Lower leg skin (tissue), 3 donors: ENCODE data around the gene DRD3.

Experiments
- POLR2A ChIP-seq, 2 donors: fragments of 450-650 bp; IDR thresholded peaks; one replicate each; pipeline ENCODE4 v1.6.1; 2016 to 2017; ENCODE audit warnings: antibody characterized with exemption in 2 of 2, mild to moderate bottlenecking in 1 of 2, moderate library complexity in 1 of 2
- TF ChIP-seq, protein P1 (sequence below), 3 donors: fragments of 450-650 bp; IDR thresholded peaks; one replicate each; pipeline ENCODE4 v1.5.1; 2016; ENCODE audit warnings: antibody characterized with exemption in 3 of 3, mild to moderate bottlenecking in 3 of 3, moderate library complexity in 2 of 3

DNA sequence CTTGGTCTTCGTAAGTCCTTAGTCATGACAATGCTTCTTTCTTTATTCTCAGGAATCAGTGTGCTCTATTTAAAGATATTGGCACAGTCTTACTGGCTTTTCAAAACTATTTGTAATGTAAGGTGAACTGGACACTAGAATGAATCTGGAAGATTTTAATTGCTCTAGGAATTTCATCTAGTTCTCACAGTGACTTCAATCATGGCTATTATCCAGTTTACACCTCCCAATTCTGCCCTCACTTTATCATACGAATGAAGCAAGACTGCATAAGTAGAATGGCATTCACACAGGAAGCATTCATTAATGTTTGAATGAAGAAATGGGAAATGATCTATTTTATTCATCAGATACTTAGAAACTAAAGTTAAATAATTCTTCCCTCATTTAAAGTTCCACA is 26.7 kb upstream of the DRD3 start:
- TF ChIP-seq, protein P1, sequence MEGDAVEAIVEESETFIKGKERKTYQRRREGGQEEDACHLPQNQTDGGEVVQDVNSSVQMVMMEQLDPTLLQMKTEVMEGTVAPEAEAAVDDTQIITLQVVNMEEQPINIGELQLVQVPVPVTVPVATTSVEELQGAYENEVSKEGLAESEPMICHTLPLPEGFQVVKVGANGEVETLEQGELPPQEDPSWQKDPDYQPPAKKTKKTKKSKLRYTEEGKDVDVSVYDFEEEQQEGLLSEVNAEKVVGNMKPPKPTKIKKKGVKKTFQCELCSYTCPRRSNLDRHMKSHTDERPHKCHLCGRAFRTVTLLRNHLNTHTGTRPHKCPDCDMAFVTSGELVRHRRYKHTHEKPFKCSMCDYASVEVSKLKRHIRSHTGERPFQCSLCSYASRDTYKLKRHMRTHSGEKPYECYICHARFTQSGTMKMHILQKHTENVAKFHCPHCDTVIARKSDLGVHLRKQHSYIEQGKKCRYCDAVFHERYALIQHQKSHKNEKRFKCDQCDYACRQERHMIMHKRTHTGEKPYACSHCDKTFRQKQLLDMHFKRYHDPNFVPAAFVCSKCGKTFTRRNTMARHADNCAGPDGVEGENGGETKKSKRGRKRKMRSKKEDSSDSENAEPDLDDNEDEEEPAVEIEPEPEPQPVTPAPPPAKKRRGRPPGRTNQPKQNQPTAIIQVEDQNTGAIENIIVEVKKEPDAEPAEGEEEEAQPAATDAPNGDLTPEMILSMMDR (IDR thresholded peaks at IDR 0.05) = no peak
- no peak for TF ChIP-seq POLR2A (IDR thresholded peaks at IDR 0.05)
